ENCODE measurements around the gene LIPC.

The LIPC gene

DNA sequence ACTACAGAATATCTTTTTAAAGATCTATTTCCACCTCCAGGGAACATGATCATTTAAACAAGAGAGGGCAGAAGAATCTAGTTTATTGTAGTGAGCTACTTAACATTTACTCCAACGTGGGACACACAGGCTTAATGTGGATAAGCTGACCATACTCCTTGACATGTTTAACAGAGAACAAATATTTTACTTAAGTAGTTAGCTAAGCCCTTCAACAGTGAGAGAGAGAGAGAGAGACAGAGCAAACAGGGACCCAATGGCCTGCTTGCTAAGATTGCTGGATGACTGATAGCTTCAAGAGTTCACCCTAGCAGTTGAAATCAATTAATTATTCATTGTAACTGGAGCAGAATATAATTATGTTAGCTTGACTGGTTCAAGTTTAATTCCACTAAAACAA lies 159.1 kb downstream of the LIPC start:
- TF ChIP-seq, protein P1, sequence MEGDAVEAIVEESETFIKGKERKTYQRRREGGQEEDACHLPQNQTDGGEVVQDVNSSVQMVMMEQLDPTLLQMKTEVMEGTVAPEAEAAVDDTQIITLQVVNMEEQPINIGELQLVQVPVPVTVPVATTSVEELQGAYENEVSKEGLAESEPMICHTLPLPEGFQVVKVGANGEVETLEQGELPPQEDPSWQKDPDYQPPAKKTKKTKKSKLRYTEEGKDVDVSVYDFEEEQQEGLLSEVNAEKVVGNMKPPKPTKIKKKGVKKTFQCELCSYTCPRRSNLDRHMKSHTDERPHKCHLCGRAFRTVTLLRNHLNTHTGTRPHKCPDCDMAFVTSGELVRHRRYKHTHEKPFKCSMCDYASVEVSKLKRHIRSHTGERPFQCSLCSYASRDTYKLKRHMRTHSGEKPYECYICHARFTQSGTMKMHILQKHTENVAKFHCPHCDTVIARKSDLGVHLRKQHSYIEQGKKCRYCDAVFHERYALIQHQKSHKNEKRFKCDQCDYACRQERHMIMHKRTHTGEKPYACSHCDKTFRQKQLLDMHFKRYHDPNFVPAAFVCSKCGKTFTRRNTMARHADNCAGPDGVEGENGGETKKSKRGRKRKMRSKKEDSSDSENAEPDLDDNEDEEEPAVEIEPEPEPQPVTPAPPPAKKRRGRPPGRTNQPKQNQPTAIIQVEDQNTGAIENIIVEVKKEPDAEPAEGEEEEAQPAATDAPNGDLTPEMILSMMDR (IDR thresholded peaks at IDR 0.05; ENCODE audit: insufficient read depth, low read length, missing control alignments) = no peak
- CTCF ChIA-PET = no interaction called here
- no peak overlapping the region for H3K4me3 ChIP-seq (ENCODE audit: low read depth, low read length)
- DNase-seq (ENCODE audit: low read depth, low spot score) = no peak
- POLR2A ChIA-PET = no interaction called here

DNA sequence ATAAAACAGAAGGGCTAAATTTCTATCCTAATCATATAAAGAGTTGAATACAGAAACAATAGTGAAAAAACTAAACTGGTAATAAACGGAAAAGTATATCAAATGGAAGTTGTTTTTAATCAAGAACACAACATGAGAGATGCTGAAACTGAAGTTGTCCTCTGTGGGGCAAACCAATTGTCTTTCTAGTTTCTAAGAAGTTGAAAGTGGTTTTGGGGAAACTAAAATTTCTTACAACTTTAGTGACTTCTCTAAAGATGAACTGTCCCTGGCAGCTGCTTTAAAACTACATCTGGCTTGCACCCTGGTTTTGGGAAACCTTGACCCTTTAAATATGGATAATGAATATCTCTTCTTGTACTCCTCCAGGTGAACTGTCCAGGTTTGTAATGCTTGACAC lies 162.1 kb downstream of the LIPC start:
- DNase-seq (ENCODE audit: low read depth, low spot score) = no peak
- TF ChIP-seq, protein P1 (IDR thresholded peaks at IDR 0.05; ENCODE audit: insufficient read depth, low read length, missing control alignments) = no peak
- no peak overlapping the region for H3K4me3 ChIP-seq (ENCODE audit: low read depth, low read length)
- POLR2A ChIA-PET = no interaction called here
- CTCF ChIA-PET = no interaction called here

DNA sequence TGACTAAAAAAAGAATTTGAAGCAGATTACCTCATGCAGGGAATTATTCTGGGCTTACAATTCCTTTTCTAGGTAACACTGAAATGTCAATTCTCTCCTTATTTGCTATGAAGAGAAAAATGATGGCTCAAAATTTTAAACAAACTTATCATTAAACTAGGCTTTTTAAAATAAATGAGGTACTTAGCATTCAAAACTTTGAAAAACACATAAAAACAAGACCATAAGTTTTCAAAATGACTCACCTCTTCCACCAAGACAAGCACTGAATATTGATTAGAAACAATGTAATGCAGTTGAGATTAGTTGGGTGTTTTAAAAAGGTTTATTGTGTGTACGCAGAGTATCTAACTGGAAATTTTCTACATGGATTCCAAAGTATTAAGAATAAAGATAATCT lies 163.1 kb downstream of the LIPC start:
- DNase-seq (ENCODE audit: low read depth, low spot score) = no peak
- POLR2A ChIA-PET = no interaction called here
- CTCF ChIA-PET = no interaction called here
- no peak overlapping the region for H3K4me3 ChIP-seq (ENCODE audit: low read depth, low read length)
- TF ChIP-seq, protein P1 (IDR thresholded peaks at IDR 0.05; ENCODE audit: insufficient read depth, low read length, missing control alignments) = no peak

DNA sequence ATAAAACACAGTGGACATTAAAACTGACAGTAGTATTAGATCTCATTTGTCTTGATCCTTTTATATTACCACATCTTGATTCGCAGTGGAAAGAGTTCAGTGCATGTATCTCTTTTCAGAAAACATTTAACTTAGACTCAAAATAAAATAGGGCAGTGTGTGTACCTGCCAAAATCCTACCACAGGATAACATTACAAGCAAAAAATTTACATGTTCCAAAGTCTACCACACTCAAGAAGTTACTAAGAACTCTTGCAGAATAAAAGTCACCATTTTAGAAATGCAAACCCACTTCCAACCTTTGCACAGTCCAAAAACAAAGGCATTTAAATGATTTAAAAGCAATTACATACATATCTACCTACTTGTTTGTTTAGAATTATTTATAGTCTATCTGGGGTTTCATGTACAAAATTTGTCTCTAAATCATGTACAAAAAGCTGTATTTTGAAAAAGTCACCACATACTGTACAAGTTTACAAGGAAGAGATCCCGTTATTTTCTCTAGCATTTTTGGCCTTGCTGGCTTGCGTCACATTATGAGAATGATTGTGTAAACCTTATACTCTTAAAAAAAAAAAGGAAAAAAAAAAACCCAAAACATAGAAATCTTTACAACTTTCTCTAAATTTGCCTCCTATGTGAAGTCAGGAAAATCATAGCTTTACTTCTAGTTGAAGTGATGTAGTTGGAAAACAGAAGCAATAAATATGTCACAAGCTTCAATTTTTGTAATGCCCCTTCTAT lies 163.9 kb downstream of the LIPC start:
- CTCF ChIA-PET = no interaction called here
- POLR2A ChIA-PET = no interaction called here
- no peak for DNase-seq (ENCODE audit: low read depth, low spot score)
- H3K4me3 ChIP-seq (ENCODE audit: low read depth, low read length) = no peak overlapping the region
- TF ChIP-seq, protein P1 (IDR thresholded peaks at IDR 0.05; ENCODE audit: insufficient read depth, low read length, missing control alignments) = no peak

DNA sequence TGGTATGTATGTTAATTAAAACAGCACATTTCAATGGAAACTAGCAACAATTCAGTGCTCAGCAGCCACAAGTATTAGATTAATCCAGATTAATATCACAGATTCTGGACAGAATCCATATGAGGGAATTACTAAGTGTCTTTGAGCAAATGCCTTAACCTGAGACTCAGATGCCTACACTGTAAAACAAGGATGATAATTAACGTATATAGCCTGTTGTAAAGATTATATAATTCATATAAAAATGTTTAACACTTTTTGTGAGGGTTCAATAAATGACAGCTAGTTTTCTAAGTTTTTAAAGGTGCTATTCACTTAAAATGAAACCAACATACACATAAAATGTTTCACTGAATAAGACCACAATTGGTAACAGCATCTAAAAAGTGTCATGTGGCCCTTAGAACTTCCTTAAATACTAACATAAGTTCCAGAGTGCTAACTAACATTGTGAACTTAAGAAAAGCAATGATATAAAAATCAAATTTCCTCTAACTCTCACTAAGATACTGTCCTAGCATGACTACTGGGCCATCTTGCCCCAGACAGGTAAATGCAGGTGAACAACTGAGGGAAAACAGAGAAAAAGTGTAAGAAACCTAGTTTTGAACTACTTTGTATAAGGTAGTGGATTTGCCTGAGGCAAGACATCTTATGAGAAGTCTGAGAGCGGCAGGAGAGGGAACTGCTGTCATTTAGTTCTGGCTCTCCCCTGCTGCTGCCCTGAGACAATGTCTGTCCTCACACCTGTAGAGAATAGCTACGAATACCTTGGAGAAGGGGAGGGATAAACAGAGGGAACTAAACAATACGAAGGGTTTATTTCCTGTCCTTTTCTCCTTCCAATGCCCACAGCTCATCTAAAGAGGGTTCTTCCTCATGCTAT lies 166.4 kb downstream of the LIPC start:
- POLR2A ChIA-PET = no interaction called here
- DNase-seq (ENCODE audit: low read depth, low spot score) = no peak

DNA sequence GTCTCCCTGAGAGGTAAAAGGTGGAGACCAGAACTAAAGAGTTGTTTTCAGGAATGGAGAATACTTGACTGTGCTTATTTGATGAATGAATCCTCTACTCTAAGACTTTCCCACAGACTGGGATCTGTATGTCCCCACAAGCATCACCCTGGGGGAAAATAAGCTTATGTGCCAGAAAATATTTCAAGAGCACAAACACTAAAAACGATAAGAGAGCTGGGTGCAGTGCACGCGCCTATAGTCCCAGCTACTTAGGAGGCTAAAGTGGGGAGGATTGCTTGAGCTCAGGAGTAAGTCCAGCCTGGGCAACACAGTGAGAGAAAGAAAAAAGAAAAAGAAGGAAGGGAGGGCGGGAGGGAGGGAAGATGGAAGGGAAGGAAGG lies 167.0 kb downstream of the LIPC start:
- ChIA-PET POLR2A (no interaction called here), CTCF (no interaction called here)
- H3K4me3 ChIP-seq (ENCODE audit: low read depth, low read length) = no peak overlapping the region
- TF ChIP-seq, protein P1 (IDR thresholded peaks at IDR 0.05; ENCODE audit: insufficient read depth, low read length, missing control alignments) = no peak
- no peak for DNase-seq (ENCODE audit: low read depth, low spot score)

More for the DNA sequence above, 166.4 kb downstream of the LIPC start:
- CTCF ChIA-PET = no interaction called here
- no peak overlapping the region for H3K4me3 ChIP-seq (ENCODE audit: low read depth, low read length)
- TF ChIP-seq, protein P1 (IDR thresholded peaks at IDR 0.05; ENCODE audit: insufficient read depth, low read length, missing control alignments) = no peak

All from AG04449 (cell line).